Dedifferentiated amniotic fluid mesenchymal stem cell (primary cell): ENCODE results near the gene NAP1L4.
"Not testable (repeated sequence)": the region's sequence is repeated elsewhere in the genome, so short reads cannot be mapped to it uniquely, and the experiment has no call there.

Experiments
- DNase-seq: peaks from one replicate; pipeline ENCODE4 v3.0.0-alpha.2; 2016; ENCODE audit errors: extremely low spot score

Gene NAP1L4

GRCh38 chr11:2958251-2958650, 33.9 kb downstream of the NAP1L4 start:
- DNase-seq, result no peak

GRCh38 chr11:2955906-2956476, 36.1 kb downstream of the NAP1L4 start:
- no peak for DNase-seq

DNA sequence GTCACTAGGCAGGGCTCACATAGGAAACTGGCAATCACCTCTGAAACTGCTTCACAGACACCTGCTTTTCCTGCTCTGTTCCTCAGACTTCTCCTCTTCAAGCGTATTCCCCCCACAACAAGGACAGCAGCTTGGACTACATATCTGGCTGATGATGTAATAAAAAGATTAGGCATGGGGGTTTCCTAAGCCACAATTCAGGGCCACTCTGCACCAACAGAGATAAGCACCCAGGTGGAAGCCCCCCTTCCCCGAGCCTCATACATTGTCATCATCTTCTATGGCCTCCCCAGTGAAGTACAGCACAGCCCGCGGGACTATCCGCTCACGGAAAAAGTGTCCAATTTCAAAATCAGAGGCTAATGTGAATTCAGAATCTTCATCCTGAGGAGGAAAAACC, 37.9 kb downstream of the NAP1L4 start:
- no peak for DNase-seq

DNA sequence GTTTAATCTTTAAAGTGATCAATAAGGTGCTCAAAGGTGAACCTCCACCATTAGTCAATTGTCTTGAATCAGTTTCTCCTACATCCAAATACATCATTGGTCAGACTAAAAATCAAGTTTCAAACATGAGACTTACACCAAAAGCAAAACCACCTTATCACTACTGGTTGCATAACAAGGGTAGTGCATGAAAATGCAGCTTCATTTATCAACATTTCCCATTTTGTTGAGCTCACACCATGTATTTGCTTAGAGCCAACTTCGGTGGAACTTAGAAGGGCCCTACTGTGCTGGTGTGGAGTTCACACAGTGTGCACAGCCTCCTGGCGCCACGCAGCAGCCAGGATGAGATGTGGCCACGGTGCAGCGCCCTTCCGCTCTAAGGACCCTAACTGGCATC, 39.8 kb downstream of the NAP1L4 start:
- DNase-seq, result no peak

DNA sequence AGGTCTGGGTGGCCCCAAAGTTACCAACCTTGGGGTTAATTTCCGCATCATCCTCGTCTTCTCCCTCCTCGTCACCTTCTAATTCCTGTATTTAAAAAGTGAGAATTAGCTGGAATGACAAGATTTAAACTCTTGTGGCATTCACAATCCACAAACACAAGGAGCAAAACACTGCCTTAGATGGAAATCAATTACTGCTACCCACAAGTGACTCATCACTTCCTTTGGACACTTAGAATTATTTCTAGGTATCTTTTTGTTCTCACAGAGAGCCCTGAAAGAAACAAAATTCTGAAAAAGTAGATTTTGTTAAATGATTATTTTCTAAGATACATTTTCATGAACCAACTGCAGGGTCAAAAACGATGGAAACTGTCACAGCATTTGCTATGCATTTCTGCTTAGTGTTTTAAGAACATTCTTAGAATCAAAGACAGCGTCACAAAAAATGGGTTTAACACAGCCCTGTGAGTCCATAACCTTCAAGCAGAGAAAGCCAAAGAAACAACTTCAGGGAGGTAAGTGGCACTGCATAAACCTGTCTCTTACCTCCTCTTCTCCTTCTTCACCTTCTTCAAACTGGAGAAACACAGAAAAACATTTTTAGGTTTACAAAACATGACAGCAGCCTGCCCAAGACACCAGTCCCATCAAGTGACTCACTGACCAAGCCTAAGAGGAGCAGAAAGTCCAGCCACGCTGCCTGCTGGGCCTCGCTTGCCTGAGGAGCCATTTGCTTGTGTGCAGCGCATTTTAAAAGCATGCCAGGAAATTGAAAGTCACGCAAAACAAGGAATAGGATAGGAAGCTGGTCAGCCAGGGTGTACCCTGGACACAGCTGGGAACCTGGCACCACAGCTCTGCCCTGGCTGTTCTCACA, 40.7 kb downstream of the NAP1L4 start:
- DNase-seq, result no peak

GRCh38 chr11:2950825-2951224, 41.3 kb downstream of the NAP1L4 start:
- no peak for DNase-seq

- DNase-seq, result no peak
Observed at GRCh38 chr11:2949920-2950319, 42.2 kb downstream of the NAP1L4 start.

- no peak for DNase-seq
Observed at GRCh38 chr11:2947744-2948143, 44.4 kb downstream of the NAP1L4 start.

DNA sequence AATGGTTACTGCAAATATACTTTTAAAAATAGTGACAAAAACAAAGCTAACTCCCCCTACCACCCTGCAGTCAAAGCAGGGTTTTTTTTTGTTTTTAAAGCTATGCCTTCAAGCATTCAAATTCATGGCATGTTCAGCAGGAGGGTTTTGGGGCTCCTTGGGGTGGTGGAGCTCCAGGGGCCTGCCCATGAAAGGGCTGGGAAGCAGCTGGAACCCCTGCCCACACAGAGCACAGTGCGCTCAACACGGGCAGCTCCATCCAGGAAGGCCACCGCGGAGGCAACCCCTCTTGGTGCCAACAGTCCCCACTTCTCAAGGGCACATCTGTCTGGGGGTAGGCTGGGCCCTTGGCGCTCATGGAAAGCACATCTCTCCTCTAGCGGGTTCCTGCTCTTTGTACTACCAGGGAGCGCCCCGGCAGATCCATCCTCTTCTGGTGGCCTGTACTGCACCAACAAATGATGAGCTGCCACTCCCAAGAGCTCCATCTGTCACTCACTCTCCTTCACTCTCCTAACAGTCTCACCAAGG, 46.3 kb downstream of the NAP1L4 start:
- no peak for DNase-seq

DNA sequence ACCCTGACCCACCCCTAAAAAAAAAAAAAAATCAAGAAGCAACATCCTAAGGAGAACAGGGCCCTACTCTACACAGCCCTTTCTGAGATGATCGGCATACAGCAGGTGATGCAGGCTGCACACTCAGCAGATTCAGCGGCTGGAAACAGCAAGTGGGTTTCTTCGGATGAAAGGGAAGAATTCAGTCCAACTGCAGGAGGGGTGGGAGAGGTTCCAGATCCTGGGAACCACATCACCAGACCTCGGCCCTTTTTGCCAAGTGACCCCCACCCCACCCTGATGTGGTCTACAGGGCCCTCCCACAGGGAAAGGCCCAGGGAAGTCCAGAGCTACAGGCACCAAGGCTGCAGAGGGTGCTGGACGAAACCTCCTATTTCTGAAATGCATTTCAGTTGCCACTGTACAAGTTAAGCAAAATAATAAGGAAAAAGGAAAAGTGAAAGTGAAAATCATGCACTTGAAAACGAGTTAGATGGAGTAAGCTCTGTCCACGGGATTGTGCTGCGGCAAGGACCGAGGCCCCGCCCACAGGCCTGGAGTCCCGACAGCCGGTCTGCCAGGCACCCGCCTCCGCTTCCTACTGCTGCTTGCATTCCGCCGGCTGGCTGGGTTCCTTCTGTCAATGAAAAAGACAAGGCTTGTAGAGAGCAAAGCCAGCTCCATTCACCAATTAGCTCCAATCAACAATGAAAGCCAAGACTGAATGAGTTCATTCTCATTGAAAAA, 46.9 kb downstream of the NAP1L4 start:
- peak; percentile 89 for DNase-seq

DNA sequence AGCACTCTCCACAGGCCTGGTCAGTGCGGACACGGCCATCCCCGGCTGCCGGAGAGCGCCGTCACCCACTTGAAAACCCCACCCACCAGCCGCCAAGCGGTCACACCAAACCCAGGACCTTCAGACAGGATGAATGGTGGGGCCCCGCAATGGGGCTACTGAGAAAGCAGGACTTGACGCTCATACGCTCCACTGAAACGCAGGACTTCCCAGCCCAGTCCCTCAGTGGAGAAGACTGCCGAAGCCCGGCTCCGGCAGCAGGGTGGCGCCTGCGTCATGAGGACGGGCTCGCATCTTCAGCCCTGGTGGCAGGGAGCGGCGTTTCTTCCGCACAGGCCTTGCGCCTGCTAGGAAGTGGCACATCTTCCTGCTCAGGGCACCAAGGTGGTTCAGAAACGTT, 47.6 kb downstream of the NAP1L4 start:
- DNase-seq, result no peak

- no peak for DNase-seq
Observed at GRCh38 chr11:2943711-2944118, 48.4 kb downstream of the NAP1L4 start.

GRCh38 chr11:2942872-2943710, 49.0 kb downstream of the NAP1L4 start:
- no peak for DNase-seq

GRCh38 chr11:2942447-2942846, 49.7 kb downstream of the NAP1L4 start:
- DNase-seq, result no peak

- DNase-seq, result no peak
Observed at GRCh38 chr11:2940921-2941821, 51.0 kb downstream of the NAP1L4 start.

- no peak for DNase-seq
Observed at GRCh38 chr11:2940147-2940920, 51.8 kb downstream of the NAP1L4 start.

DNA sequence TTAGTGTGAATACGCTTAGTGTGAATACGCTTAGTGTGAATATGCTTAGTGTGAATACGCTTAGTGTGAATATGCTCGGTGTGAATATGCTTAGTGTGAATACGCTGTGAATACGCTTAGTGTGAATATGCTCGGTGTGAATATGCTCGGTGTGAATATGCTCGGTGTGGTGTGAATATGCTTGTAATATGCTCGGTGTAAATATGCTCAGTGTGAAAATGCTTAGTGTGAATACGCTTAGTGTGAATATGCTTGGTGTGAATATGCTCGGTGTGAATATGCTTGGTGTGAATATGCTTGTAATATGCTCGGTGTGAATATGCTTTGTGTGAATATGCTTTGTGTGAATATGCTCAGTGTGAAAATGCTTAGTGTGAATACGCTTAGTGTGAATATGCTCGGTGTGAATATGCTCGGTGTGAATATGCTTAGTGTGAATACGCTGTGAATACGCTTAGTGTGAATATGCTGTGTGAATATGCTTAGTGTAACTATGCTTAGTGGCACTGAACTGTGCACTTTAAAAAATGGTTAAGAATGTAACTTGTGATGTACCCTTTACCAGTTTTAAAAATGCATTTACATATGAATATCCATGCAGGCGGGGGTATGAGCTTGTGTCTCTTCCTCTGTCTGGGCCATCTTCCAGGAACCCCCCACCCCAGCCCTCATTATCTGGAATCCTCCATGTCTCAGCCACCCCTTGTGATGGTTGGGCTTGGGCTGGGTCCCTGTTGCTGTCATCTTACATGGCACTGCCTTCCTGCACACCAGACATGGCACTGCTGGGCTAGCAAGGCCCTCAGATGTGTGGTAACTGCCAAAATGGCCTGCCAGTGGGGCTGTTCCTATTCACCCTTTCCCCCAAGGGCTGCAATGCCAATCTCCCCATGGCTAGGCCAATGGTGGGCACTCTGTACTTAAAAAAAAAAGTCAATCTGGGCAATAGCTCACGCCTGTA, 53.4 kb downstream of the NAP1L4 start:
- DNase-seq, result not testable (repeated sequence)

- not testable (repeated sequence) for DNase-seq
Observed at GRCh38 chr11:2937641-2938457, 54.3 kb downstream of the NAP1L4 start.
